GM18507 (cell line): ENCODE measurements around the gene TMEM120A.

ENCODE experiments used
- DNase-seq: peaks from one replicate; pipeline ENCODE4 v3.0.0; 2011; ENCODE audit warnings: low read depth; ENCODE audit not compliant: insufficient read length; ENCODE audit errors: extremely low spot score
- FAIRE-seq: peaks from 2 replicates; lab custom pipeline; 2011; peaks lifted over from hg19 to GRCh38; lab: Jason Lieb, UNC

Gene TMEM120A

GRCh38 chr7:75998038-75998437, 3.6 kb upstream of the TMEM120A start:
- FAIRE-seq (no peak), DNase-seq (no peak)

GRCh38 chr7:75996476-75996875, 2.1 kb upstream of the TMEM120A start:
- no peak for DNase-seq
- FAIRE-seq = no peak

GRCh38 chr7:75995996-75996395, 1.6 kb upstream of the TMEM120A start:
- FAIRE-seq (no peak), DNase-seq (no peak)

- DNase-seq (no peak), FAIRE-seq (no peak)
Measured at GRCh38 chr7:75995052-75995471, 667 bp upstream of the TMEM120A start.

- FAIRE-seq = no peak
- DNase-seq = no peak
Measured at GRCh38 chr7:75993689-75994387, 557 bp downstream of the TMEM120A start.

- FAIRE-seq (no peak), DNase-seq (no peak)
Measured at GRCh38 chr7:75992083-75992755, 2.2 kb downstream of the TMEM120A start.

- DNase-seq = no peak
- no peak for FAIRE-seq
Measured at GRCh38 chr7:75991531-75992082, 2.8 kb downstream of the TMEM120A start.

GRCh38 chr7:75989500-75990388, 4.7 kb downstream of the TMEM120A start:
- FAIRE-seq (no peak), DNase-seq (no peak)

GRCh38 chr7:75988568-75989499, 5.6 kb downstream of the TMEM120A start:
- FAIRE-seq (no peak), DNase-seq (no peak)

- DNase-seq = no peak
- no peak for FAIRE-seq
Measured at GRCh38 chr7:75987805-75988567, 6.4 kb downstream of the TMEM120A start.

GRCh38 chr7:75987026-75987804, 7.2 kb downstream of the TMEM120A start:
- DNase-seq (no peak), FAIRE-seq (no peak)

GRCh38 chr7:75986147-75986781, 8.1 kb downstream of the TMEM120A start:
- DNase-seq (no peak), FAIRE-seq (no peak)

GRCh38 chr7:75985518-75986146, 8.8 kb downstream of the TMEM120A start:
- FAIRE-seq = no peak

GRCh38 chr7:75985009-75985517, 9.3 kb downstream of the TMEM120A start:
- DNase-seq = no peak
- FAIRE-seq = no peak

More at GRCh38 chr7:75985518-75986146, 8.8 kb downstream of the TMEM120A start:
- no peak for DNase-seq

GRCh38 chr7:75984130-75985008, 10.0 kb downstream of the TMEM120A start:
- FAIRE-seq = no peak

More at GRCh38 chr7:75984130-75985008, 10.0 kb downstream of the TMEM120A start:
- no peak for DNase-seq
